Posterior vena cava (tissue), 2 donors: ENCODE measurements around the gene APOBEC3H. TPM values are rescaled to one million over a fixed set of nuclear protein-coding genes. Genes with fewer than 3 reads are reported as not detected.

ENCODE experiments used
- DNase-seq: peaks from one replicate; pipeline ENCODE4 v3.0.0-alpha.2; 2020; ENCODE audit warnings: low spot score
- intact Hi-C, 2 donors: fragments of 100-400 bp; cut with DNase I; formaldehyde crosslinking; loops; one replicate each; pipeline versions ENCODE4 v1.14.1 to v1.14.2; 2022 to 2023
- total RNA-seq, 2 donors: library from RNA; stranded (reverse); fragmentation: NEBNext Ultra II Directional; extraction: Animal tissue kit (Norgen Biotek cat#: 25700); gene quantifications; one replicate each; pipeline ENCODE4 v1.2.1, GENCODE V29; 2021
- donor health status: DM: yes; HTN: yes; CAD: no.
- donor health status: DM: yes; HTN: yes; CAD: no.

The APOBEC3H gene
- total RNA-seq, 2 donors from 2014 or later: 0.24 TPM; not detected in 1

DNA sequence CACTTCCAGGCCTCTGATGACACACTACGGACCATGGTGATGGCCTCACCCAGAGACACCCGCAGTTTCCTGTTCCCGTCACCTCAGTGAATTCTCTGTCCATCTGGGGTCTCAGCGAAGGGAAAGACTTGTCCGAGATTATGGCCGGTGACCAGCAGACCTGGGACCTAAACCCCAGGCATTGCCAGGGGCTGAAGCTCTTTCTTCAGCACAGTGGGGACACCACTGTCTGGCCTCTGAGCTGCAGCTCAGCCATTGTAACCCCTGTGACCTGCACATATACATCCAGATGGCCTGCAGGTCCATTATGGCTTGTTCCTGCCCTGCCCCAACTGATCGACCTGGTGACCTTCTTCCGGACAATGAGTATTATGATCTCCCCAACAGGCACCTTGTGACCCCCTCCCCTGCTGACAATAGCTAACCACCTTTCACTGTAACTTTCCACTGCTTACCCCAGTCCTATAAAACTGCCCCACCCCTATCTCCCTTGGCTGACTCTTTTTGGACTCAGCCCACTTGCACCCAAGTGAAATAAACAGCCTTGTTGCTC lies 33.2 kb downstream of the APOBEC3H start:
- DNase-seq: peak; percentile 41
- intact Hi-C loops: loop anchor here in 1 of 2 donors (10.0 kb wide), 1 partner anchor 265 kb away; no protein-coding TSS in a partner anchor

DNA sequence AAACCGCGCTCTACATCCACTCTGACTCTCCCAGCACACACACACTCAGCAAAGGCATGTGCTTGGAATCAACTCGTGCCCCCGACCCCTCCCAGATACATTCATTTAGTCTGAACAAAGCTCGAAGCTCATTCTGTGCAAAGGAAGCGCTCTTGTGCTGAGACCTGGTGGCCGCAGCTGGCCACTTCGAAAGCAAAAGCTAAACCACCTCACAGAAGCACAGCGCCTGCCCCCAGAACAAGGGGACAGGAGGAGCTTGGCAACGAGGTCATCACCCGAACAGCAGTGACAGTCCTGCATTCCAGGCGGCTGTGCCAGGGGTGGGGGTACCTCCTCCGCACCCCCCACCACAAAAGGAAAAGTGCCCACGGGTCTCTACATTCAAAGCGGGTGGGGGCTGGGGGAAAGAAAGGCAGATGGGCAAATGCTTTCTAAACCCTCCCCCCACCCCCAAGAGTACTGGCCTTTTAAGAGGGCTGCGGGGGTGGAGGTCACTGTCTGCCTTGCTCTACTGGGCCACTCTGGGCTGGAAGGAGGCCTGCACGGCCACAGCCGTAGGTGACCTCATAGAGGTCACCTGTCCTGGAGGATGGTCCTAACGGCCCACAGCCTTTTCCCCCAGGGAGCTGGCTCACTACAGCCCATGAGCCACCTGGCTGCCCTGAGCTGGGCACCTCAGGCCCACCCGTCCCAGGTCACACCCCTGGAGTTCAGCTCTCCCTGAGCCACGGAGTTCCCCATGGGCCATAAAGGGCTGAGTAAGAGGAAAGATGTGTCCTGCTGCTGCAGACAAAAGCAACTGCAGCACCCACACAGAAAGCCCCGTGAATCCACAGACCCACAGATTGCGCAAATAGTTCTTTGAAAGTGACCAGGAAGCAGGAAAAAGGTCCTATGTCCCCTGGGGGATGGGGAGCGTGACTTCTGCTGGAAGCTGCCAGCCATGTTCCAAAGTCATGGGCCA lies 34.1 kb downstream of the APOBEC3H start:
- peak; percentile 67 for DNase-seq
- intact Hi-C loops: loop anchor here in 1 of 2 donors (10.0 kb wide), 1 partner anchor 266 kb away; no protein-coding TSS in a partner anchor

DNA sequence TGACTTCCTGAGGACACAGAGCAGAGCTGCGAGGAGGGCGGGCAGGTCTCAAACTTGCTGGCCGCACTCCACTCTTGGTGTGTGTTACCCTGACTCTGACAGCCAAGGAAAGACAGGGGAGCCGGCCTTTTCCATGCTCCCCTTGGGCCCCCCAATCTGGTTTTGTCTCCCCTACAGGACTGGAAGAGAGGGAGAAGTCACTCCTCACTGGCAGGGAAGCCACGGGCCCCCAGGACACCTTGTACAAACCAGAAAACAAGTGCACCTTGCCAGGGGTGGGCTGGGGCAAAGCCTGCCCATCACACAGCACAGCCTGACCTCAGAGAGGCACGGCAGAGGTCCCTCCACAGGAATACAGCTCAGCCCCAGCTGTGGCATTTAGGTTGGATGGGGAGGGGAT lies 35.2 kb downstream of the APOBEC3H start:
- intact Hi-C loops: loop anchor here in 1 of 2 donors (10.0 kb wide), 1 partner anchor 267 kb away; no protein-coding TSS in a partner anchor
- DNase-seq: peak; percentile 64

DNA sequence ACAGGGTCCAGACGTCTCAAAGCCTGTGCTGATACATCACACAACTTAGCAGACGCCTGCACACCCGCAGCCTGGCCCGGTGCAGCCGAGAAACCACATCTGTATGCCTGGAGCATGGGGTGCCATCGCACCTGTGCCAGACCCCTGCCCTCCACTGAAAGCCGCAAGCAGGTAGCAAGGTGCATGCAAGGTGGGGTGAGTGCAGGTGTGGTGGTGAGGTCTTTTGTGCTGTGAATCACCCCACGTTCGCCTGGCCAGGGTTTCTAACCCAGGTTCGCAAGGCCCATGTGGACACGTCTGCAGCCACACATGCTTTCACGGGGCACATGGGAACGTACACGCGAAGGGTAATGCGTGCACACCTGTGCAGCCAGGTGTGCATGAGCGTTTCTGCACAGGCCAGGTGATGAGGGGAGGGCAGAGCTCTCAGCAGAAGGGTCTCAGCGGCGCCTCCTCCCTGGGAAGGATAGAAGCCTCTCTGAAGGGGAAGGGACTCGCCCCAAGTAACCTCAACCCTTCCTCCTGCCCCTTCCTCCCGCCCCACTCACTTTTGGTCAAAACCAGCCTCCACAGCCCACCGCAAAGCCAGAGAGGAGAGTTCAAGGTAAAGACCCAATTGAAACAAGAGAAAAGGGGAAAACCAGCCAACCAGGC lies 36.0 kb downstream of the APOBEC3H start:
- intact Hi-C loops: loop anchor here in 1 of 2 donors (10.0 kb wide), 1 partner anchor 268 kb away; no protein-coding TSS in a partner anchor
- DNase-seq: peak; percentile 78

DNA sequence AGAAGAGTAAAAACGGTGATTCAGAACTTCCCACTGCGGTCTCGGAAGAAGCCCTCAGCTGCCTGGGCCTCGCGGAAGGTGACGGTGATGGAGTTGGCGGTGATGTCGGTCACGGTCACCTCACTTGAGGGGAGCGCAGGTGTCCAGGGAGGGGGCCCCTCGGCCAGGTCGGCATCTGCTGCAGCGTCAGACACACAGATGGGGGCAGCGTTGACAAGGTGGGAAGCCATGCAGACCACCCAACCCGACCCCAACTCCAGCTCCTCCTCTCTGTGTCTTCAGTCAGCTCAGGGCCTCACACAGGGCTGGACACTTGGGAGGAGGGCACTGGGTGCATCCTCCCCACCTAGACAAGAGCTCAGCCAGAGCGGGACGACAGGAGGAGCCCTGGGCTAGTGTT lies 36.8 kb downstream of the APOBEC3H start:
- DNase-seq: peak; percentile 72
- intact Hi-C loops: loop anchor here in 1 of 2 donors (10.0 kb wide), 1 partner anchor 269 kb away; no protein-coding TSS in a partner anchor

DNA sequence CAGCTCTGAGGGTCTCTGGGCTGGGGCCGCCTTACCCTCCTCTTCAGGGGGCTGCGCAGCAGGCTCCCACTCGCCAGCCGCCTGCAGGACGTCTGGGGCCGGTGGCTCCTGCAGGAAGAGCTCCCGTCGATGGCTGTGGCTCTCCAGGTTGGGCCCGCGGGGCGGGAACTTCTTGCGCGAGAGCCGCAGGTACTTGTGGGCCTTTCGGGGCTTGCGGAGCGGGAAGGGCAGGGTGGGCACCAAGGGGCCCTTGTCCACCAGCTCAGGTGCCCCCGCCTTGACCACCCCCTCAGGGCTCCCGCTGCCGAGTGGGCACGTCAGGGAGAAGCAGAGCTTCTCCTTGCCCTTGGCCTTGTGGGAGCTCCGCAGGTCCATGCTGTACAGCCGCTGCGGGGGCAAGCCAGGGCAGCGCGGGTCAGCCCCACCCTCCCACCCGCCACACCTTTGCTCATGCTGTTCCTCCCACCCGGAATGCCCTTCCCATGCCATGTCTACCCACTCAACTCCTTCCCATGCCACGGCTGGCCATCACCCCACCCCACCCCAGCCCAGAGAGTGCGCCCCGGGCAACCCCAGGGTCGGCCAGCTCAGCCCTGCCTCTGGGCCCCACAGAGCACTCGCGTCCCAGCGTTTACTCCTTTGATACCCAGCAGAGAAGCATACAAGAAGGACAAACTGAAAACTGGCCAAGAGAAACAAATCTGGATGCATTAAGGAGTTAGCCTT lies 37.5 kb downstream of the APOBEC3H start:
- intact Hi-C loops: loop anchor here in 1 of 2 donors (10.0 kb wide), 1 partner anchor 270 kb away; no protein-coding TSS in a partner anchor
- peak; percentile 70 for DNase-seq

DNA sequence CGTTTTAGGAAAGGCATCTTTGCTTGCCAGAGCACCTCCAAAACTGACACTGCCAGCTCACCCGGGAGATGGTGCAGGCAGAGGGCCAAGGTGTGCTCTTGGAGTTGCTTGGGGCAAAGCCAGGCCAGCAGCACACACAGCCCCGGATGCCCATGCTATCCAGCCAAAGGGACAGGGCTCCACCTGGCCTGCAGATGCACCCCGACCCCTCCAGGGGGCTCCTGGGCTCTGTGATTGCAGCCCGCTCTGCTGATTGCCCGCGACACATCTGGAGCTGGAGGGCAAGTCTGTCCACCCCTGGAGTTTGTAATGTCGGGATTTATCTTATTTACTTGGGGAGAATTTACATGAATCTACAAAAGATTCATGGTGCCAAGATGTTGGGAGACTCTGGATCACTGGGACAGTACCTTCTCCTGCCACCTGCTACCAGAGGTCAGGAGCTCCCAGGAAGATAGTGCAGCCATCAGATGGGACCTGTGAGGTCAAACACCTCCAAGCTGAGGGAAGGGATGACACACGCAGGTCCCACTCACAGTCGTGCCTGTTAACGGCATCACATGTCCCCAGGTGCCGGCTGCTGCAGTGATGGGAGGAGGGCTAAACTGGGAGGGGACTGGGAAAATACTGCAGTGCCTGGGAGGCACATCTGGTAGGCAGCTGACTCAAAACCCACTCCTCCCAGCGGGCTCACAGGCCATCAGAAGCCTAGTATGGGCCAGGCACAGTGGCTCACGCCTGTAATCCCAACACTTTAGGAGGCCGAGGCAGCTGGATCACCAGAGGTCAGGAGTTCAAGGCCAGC lies 38.2 kb downstream of the APOBEC3H start:
- intact Hi-C loops: loop anchor here in 1 of 2 donors (10.0 kb wide), 1 partner anchor 270 kb away; no protein-coding TSS in a partner anchor
- DNase-seq: peak; percentile 80

DNA sequence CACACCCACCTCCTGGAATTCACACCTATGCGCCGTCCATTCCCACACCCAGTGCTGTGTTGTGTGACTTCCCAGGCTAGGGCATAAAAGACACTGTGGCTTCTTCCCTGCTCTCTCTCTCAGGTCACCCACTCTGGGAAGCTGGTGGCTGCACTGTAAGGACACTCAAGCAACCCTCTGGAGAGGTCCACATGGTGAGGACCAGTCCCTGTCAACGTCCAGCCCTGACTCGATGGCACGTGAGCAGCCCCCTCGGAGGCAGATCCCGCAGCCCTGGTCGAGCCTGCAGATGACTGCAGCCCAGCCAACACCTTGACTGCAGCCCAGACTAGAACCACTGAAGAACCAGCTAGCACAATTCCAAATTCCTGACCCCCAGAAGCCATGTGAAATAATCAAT lies 39.3 kb downstream of the APOBEC3H start:
- peak; percentile 75 for DNase-seq
- intact Hi-C loops: loop anchor here in 1 of 2 donors (10.0 kb wide), 1 partner anchor 272 kb away; no protein-coding TSS in a partner anchor

DNA sequence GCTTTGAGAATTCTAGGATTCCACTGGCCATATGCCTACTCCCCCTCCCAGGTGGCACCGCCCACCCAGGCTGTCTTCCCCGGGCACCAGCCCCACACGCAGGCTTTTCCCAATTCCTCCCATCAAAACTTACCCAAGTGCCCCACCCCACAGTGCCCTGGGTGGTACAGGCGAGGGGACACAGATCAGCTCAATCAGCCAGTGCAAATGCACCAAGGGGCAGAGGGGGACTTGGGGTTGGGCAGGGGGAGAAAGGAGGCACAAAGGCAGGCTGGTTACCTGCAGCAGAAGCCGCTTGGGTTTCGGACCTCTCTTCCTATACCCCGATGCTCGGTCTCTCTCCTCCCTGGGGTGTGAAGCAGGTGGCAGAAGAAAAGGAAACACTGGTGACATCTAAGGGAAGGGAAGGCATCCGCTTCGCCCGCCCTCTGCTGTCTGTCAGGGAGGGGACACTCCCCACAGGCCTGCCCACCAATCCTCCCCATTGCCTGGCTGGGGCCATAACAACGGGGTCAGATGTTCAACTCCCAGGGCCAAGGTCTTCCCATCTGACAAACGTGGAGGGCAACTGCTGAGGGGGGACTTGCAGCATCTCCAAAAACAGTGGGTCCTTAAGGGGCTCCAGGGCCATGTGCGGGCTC lies 41.4 kb downstream of the APOBEC3H start:
- intact Hi-C loops: loop anchor here in 1 of 2 donors (10.0 kb wide), 1 partner anchor 274 kb away; no protein-coding TSS in a partner anchor
- peak; percentile 68 for DNase-seq

DNA sequence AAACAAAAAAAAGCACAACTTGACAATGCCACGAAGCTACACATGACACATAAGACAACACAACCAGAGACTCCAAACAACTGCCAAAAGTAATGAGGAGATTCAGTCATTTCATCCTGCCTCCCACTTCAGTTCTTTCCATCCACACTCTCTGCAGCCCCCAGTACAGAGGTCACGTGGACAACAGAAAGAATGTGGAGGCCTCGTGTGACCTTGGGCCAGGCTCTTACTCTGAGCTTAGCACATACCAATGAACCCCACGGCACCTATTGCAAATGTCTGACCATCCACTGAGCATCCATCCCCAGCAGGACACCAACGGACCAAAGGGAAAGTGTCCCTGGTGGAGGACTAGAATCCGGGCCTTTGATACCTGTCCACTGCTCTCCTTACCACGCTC lies 42.9 kb downstream of the APOBEC3H start:
- peak; percentile 57 for DNase-seq
- intact Hi-C loops: loop anchor here in 1 of 2 donors (10.0 kb wide), 1 partner anchor 275 kb away; no protein-coding TSS in a partner anchor

DNA sequence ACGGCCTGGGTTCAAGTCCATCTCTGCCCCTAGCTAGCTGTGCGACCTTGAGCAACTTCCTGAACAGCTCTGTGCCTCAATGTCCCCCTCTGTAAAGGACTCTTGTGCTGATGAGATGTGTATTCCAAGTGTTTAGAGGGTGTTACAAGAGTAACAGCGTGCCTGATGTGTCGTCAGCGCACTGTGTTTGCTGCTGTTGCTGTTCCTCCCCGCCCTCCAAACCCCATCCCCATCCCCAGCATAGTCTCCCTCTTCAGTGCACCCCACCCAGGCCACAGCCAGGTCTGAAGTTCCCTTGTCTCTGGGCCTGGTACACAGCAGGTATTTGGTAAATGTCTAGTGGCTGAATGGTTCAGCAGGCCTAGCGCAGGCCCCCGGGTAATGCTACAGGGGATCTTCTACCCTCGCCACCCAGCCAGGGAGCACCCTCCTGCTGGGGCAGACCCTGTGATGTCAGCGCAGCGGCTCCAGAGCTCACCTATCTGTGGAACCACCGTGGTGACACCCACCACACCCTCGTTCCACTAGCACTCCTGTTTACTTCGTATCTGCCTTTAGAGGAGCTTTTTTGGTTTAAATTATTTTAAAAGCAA lies 45.1 kb downstream of the APOBEC3H start:
- intact Hi-C loops: no loop called here
- peak; percentile 60 for DNase-seq

DNA sequence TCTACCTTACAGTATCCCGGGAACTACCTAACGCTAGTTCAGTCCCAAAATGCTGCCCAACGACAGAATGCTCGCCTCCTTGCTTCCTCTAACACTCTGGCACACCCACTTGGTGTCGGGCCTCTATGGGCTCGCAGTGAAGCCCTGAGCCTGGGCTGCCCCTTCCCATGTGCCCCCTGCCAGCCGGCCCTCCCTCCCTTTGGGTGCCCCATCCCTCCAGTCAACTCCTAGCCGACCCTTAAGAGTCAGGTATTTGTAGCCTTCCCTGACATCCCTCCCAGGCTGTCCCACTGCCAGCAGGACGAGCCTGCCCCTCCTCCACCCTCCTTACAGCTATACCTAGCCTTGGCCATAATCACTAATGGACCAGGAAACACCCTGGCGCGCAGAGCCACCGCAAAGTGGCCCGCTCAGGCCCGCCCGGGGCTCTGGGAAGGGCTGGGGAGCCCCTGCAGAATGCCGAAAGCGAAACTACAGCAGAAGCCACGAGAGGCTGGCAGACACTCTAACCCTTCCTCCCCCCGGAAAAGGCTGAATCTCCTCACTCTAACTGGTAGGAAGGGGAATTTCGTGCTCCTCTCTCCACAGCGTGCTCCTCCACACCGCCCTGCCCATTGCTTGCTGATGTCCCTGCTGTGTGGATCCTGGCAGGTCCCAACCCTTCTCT lies 47.2 kb downstream of the APOBEC3H start:
- peak; percentile 82 for DNase-seq
- intact Hi-C loops: no loop called here

DNA sequence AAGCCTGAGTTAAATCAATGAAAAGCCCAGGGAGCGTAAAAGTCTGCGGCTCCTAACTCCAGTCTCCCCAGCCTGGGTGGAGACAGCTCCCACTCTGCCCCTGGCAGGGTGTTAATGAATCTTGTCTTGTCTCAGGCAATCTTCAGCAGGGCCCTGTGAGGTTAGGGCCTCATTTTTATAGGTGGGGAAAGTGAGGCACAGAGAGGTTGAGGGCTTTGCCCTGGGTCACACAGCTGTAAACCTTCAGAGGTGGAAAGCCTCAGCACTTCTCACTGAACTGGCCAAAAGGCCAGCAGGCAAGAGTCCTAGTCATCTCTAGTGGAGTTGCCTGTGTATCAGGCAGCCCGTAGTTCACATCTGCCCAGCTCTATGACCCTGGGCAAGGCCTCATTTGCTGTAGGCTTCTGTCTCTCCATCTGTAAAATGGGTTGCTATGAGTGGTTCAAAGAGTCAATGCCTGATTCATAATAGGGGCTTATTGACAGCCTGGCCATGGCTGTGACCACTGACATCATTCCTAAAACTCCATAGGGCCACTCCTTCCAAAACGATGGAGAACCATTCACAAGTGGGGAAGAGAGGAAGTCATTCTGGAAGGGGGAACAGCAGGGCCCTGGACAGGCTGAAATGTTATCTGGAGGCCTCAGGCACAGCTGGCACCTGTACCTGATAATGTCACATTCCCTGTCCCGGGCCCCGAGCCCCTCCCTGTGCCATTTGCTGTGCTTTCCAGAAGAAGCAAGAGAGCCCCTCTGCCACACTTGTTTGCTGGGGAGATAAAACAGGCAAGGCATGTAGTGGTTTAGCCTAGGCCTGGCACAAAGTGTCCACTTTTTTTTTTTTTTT lies 49.4 kb downstream of the APOBEC3H start:
- intact Hi-C loops: no loop called here
- DNase-seq: peak; percentile 76

DNA sequence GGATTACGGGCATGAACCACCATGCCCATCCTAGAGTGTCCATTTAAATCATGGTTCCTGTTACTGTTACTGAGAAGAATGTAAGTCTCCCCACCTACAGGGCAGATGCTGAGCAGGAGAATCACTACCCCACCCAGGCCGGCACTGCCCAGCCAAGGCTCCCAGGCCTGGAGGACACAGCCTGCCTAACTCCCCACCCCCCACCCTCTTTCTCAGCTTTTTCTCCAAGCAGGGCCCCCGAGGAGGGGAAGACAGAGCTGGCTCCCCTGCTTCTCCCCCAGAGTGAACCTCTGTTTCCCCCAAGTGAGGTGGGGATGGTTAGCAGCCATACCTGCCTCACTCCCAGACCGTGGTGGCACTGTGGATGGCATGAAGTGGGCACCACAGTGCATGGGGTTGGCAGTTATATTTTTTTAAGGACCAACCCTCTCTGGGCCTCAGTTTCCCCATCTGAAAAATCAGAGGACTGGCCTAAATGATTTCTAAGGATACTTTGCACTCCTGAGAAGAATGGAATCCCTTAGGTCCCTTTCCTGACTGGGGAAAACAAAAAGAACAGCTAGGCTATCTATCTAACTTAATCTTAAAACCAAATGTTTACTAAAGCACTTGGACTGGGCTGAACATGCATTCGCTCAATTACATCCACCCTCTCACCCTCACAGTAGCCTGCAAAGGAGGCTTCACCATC lies 50.4 kb downstream of the APOBEC3H start:
- DNase-seq: peak; percentile 57

More for the DNA sequence above, 50.4 kb downstream of the APOBEC3H start:
- intact Hi-C loops: no loop called here
